Thymus (tissue), 14 donors: ENCODE results near the gene DUSP5. TPM values are rescaled to one million over a fixed set of nuclear protein-coding genes. Genes with fewer than 3 reads are reported as not detected.

Experiments
- DNase-seq, 9 donors: peaks; one replicate each; pipeline ENCODE4 v3.0.0-alpha.2; 2013; ENCODE audit warnings: low spot score in 9 of 9, low read depth in 6 of 9, missing footprints in 1 of 9
- H3K27ac ChIP-seq, 2 donors: one replicate each; pipeline ENCODE4 v1.5.1; 2013; ENCODE audit warnings: control low read depth in 1 of 2, low read depth in 1 of 2, low read length in 1 of 2, mild to moderate bottlenecking in 1 of 2, moderate library complexity in 1 of 2
- H3K27me3 ChIP-seq, 2 donors: one replicate each; pipeline ENCODE4 v1.5.1; 2013; ENCODE audit warnings: low read length in 1 of 2; ENCODE audit not compliant: control insufficient read depth in 2 of 2, insufficient read depth in 1 of 2
- H3K36me3 ChIP-seq, 2 donors: one replicate each; pipeline ENCODE4 v1.5.1; 2013; ENCODE audit warnings: low read length in 1 of 2, mild to moderate bottlenecking in 1 of 2, moderate library complexity in 1 of 2; ENCODE audit not compliant: control insufficient read depth in 2 of 2, insufficient read depth in 2 of 2
- H3K4me1 ChIP-seq, 2 donors: one replicate each; pipeline ENCODE4 v1.5.1; 2013; ENCODE audit warnings: low read length in 2 of 2; ENCODE audit not compliant: control insufficient read depth in 2 of 2, insufficient read depth in 2 of 2
- H3K4me3 ChIP-seq, 2 donors: one replicate each; pipeline ENCODE4 v1.5.1; 2013; ENCODE audit warnings: low read length in 2 of 2, control low read depth in 1 of 2, mild to moderate bottlenecking in 1 of 2
- H3K9me3 ChIP-seq, 2 donors: one replicate each; pipeline ENCODE4 v1.5.1; 2013; ENCODE audit warnings: low read length in 1 of 2, mild to moderate bottlenecking in 1 of 2; ENCODE audit not compliant: control insufficient read depth in 2 of 2, insufficient read depth in 1 of 2
- WGBS: extraction: QIAGEN DNeasy Blood & Tissue Kit; methylation state at CpG from one replicate; pipeline ENCODE4 v1.1.7; 2013; 5-methylcytosine and 5-hydroxymethylcytosine counted together
- long read RNA-seq, 10 donors: transcript quantifications; one replicate each; lab custom pipeline, GENCODE V29; 2026
- polyA plus RNA-seq: library from polyadenylated mRNA; stranded (reverse); fragments of 200-250 nt; gene quantifications from one replicate; pipeline ENCODE4 v1.2.3, GENCODE V29; 2013
- total RNA-seq: library from RNA; stranded (reverse); fragments of 120-200 nt; gene quantifications from one replicate; pipeline ENCODE4 v1.2.4, GENCODE V29; 2013
- donor health status: healthy.

DUSP5 gene
- total RNA-seq, result 6.6 TPM
- 26.3 TPM for polyA plus RNA-seq
- long read RNA-seq, donor 1, result 0 reads
- long read RNA-seq, donor 2, result 0 reads
- long read RNA-seq, donor 3, partial matches to known transcripts, result 6 of 10 reads
- long read RNA-seq, donor 3, other reads (novel, unspliced or antisense), result 0 of 10 reads
- long read RNA-seq, donor 4, transcript DUSP5-201 (4 exons, 2,557 nt), result major isoform, 5 of 5 reads
- long read RNA-seq, donor 4, partial matches to known transcripts, result 0 of 5 reads
- long read RNA-seq, donor 4, other reads (novel, unspliced or antisense), result 0 of 5 reads
- long read RNA-seq, donor 5, transcript DUSP5-201 (4 exons, 2,557 nt), result major isoform, 8 of 8 reads
- long read RNA-seq, donor 5, partial matches to known transcripts, result 0 of 8 reads
- long read RNA-seq, donor 5, other reads (novel, unspliced or antisense), result 0 of 8 reads
- long read RNA-seq, donor 6, transcript DUSP5-201 (4 exons, 2,557 nt), result major isoform, 6 of 6 reads
- long read RNA-seq, donor 6, partial matches to known transcripts, result 0 of 6 reads
- long read RNA-seq, donor 6, other reads (novel, unspliced or antisense), result 0 of 6 reads
- long read RNA-seq, donor 7, partial matches to known transcripts, result 0 of 2 reads
- long read RNA-seq, donor 7, other reads (novel, unspliced or antisense), result 0 of 2 reads
- long read RNA-seq, donor 8, partial matches to known transcripts, result 0 of 1 reads
- long read RNA-seq, donor 8, other reads (novel, unspliced or antisense), result 0 of 1 reads
- long read RNA-seq, donor 9, partial matches to known transcripts, result 0 of 1 reads
- long read RNA-seq, donor 9, other reads (novel, unspliced or antisense), result 0 of 1 reads
- long read RNA-seq, donor 10, partial matches to known transcripts, result 0 of 2 reads
- long read RNA-seq, donor 10, other reads (novel, unspliced or antisense), result 0 of 2 reads

- H3K4me3 ChIP-seq, result peak within 1 kb of the TSS; percentile 77 to 86
- H3K36me3 ChIP-seq, result no peaks in the 10 kb centered on the region
- peaks cover 0 to 3% of the 10 kb centered on the region in 2 donors for H3K9me3 ChIP-seq
- under 1% methylated on average over 98 of the region's 98 CpGs for WGBS
- H3K27me3 ChIP-seq, result peaks cover 5 to 25% of the 10 kb centered on the region in 2 donors
- peak within 1 kb of the TSS; percentile 20 to 91 for H3K27ac ChIP-seq
- H3K4me1 ChIP-seq, result peaks cover 14 to 43% of the 10 kb centered on the region in 2 donors
- peak; percentile 77 to 99 (median 97) for DNase-seq
Measured at GRCh38 chr10:110497438-110498086, at the start of gene DUSP5. DUSP5 (plus strand) TSS chr10:110497907; CDS start chr10:110498122, 215 bp downstream.

DNA sequence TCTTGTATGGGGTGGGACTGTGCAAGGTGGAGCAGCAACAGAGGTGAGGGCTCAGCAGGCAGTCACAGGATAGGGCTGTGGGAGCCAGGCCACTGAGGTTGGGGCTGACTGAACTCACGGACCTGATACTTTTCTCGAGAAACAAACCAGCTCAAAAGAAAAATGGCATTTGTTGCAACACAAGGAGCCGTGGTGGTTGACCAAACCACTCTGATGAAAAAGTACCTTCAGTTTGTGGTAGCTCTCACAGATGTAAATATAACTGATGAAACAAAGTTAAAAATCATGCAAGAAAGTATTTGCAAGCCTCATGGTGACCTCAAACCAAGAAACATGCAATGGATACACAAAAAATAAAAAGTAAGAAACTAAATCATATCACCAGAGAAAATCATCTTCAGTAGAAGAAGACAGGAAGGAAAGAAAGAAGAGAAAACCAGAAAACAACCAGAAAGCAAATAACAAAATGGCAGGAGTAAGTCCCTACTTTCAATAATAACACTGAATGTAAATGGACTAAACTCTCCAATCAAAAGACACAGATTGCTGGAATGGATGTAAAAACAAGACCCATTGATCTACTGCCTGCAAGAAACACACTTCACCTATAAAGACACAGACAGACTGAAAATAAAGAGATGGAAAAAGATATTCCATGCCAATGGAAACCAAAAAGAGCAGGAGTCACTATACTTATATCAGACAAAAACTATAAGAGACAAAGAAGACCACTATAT lies 48.9 kb upstream of the DUSP5 start:
- DNase-seq, result no peak
- no peaks in the 10 kb centered on the region for H3K4me1 ChIP-seq
- no peak overlapping the region for H3K4me3 ChIP-seq
- no peaks in the 10 kb centered on the region for H3K27me3 ChIP-seq
- no peaks in the 10 kb centered on the region for H3K36me3 ChIP-seq
- H3K9me3 ChIP-seq, result no peaks in the 10 kb centered on the region
- 89% methylated on average over 3 of the region's 3 CpGs for WGBS
- H3K27ac ChIP-seq, result no peak overlapping the region

DNA sequence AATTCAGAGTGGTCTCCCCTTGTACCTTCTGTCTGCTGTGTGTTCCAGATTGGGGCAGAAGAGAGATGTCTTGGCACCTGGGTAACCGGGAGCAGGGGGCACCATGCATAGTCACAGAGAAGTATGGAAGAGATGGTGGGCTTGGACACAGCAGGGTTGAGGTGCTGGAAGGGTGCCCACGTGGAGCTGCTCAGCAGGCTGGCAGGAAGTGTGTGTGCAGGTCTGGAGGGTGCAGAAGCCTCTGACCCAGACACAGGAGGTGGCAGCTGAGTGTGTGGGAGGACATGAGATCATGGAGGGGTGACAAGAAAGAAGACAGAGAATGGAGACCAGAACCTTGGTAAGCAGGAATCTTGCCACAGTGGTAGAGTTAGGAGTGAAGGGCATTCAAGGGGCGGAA lies 42.3 kb upstream of the DUSP5 start:
- peak overlapping the region in 1 of 2 donors; percentile 87 for H3K27ac ChIP-seq
- H3K9me3 ChIP-seq, result no peaks in the 10 kb centered on the region
- H3K4me1 ChIP-seq, result peaks cover 52 to 53% of the 10 kb centered on the region in 2 donors
- DNase-seq, result peak in 1 of 9 donors; percentile 35
- no peak overlapping the region for H3K4me3 ChIP-seq
- no peaks in the 10 kb centered on the region for H3K36me3 ChIP-seq
- 36% methylated on average over 3 of the region's 3 CpGs for WGBS
- H3K27me3 ChIP-seq, result no peaks in the 10 kb centered on the region

DNA sequence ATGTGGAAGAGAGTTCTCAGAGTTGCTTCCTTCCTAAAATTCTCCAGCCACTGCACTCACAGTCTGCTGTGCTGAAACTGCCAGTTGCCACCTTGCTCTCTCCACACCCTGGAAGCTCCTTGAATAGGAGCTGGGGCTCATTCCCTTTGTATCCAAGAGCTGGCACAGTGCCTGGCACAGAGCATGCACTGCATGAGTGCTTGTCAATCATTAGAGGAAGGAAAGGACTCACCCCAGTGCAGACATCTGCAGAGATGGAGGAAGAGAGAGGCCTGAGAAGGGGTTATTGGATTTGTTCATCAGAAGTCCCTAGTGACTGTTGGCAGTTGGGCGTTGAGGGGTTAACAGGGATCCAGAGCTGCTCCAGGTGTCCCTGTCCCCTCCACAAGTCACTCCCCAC lies 41.7 kb upstream of the DUSP5 start:
- DNase-seq, result no peak
- H3K27ac ChIP-seq, result peak overlapping the region; percentile 55 to 87
- H3K27me3 ChIP-seq, result no peaks in the 10 kb centered on the region
- peaks cover 56 to 59% of the 10 kb centered on the region in 2 donors for H3K4me1 ChIP-seq
- H3K9me3 ChIP-seq, result no peaks in the 10 kb centered on the region
- no peaks in the 10 kb centered on the region for H3K36me3 ChIP-seq
- H3K4me3 ChIP-seq, result no peak overlapping the region
- 63% methylated on average over 1 of the region's 1 CpG for WGBS

GRCh38 chr10:110456523-110457091 lies 41.1 kb upstream of the DUSP5 start:
- peak overlapping the region; percentile 55 to 87 for H3K27ac ChIP-seq
- H3K27me3 ChIP-seq, result no peaks in the 10 kb centered on the region
- DNase-seq, result peak in 7 of 9 donors; percentile 42 to 88 (median 75)
- WGBS, result 46% methylated on average over 3 of the region's 3 CpGs
- H3K4me1 ChIP-seq, result peaks cover 62 to 65% of the 10 kb centered on the region in 2 donors
- H3K36me3 ChIP-seq, result no peaks in the 10 kb centered on the region
- no peaks in the 10 kb centered on the region for H3K9me3 ChIP-seq
- no peak overlapping the region for H3K4me3 ChIP-seq

DNA sequence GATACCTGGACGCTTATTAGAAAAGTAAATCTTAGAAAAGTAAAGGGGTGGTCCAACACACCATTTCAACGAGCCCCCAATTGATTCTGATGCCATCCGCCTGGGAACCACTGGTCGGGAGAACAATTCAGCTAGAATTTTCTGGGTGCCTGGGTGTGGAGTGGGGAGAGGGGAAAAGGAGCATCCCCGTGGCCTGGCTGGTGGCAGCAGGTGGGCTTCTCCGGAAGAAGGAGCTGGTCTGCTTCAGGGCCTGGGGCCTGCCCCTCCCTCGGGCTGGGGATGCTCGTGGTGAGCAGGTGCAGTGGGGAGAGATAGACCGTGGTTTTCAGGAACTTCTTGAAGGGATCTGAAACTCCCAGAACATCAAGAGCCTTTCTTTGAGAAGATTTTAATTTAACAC lies 39.9 kb upstream of the DUSP5 start:
- H3K36me3 ChIP-seq, result no peaks in the 10 kb centered on the region
- WGBS, result 49% methylated on average over 9 of the region's 9 CpGs
- H3K4me1 ChIP-seq, result peaks cover 70 to 77% of the 10 kb centered on the region in 2 donors
- peaks cover 0 to 3% of the 10 kb centered on the region in 2 donors for H3K9me3 ChIP-seq
- no peaks in the 10 kb centered on the region for H3K27me3 ChIP-seq
- no peak overlapping the region for H3K27ac ChIP-seq
- no peak for DNase-seq
- no peak overlapping the region for H3K4me3 ChIP-seq

DNA sequence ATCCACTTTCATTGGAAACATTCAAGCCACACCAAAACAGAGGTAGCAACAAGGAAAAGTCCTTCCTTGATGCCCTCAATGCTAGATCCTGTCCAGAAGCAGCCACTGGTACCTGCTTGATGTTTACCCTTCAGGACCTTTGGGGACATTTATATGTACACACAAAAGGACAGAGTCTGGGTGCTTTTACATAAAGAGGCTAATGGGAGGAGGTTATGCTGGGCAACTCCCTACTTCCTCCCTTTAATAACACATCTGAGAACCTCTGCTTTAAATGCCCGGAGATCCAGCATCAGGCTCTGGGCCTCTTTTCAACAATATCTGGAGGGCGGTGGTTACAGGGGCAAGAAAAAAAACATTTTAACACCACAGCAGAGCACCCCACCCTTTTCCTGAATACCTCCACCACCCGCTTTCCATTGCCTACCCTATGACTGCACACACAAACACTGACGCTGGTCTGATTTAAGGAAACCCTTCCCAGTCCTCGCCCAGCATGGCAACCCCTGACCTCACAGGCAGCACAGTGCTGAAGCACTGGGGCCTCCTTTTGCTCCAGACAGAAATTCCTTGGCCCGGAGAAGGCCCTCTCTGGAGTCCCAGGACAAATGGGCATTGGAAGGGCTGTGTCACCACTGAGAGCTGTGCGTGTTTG lies 39.3 kb upstream of the DUSP5 start:
- 56% methylated on average over 7 of the region's 7 CpGs for WGBS
- no peak overlapping the region for H3K4me3 ChIP-seq
- no peak for DNase-seq
- H3K4me1 ChIP-seq, result peaks cover 70 to 81% of the 10 kb centered on the region in 2 donors
- no peak overlapping the region for H3K27ac ChIP-seq
- peaks cover 0 to 5% of the 10 kb centered on the region in 2 donors for H3K9me3 ChIP-seq
- H3K27me3 ChIP-seq, result no peaks in the 10 kb centered on the region
- H3K36me3 ChIP-seq, result no peaks in the 10 kb centered on the region

GRCh38 chr10:110459600-110459999 lies 38.1 kb upstream of the DUSP5 start:
- H3K4me3 ChIP-seq, result no peak overlapping the region
- no peaks in the 10 kb centered on the region for H3K27me3 ChIP-seq
- peaks cover 0 to 13% of the 10 kb centered on the region in 2 donors for H3K9me3 ChIP-seq
- DNase-seq, result no peak
- over 99% methylated on average over 10 of the region's 10 CpGs for WGBS
- peak overlapping the region in 1 of 2 donors; percentile 84 for H3K27ac ChIP-seq
- peaks cover 71 to 89% of the 10 kb centered on the region in 2 donors for H3K4me1 ChIP-seq
- H3K36me3 ChIP-seq, result no peaks in the 10 kb centered on the region
